Activated T-cell treated with anti-CD3 and anti-CD28 coated beads, Interleukin-2, amount 50 U/mL, for 1 hour (primary cell): Measurements from ENCODE around the gene PIEZO2.

ENCODE experiments used
- DNase-seq: peaks from one replicate; pipeline ENCODE4 v3.0.0-alpha.2; 2020

PIEZO2 gene

DNA sequence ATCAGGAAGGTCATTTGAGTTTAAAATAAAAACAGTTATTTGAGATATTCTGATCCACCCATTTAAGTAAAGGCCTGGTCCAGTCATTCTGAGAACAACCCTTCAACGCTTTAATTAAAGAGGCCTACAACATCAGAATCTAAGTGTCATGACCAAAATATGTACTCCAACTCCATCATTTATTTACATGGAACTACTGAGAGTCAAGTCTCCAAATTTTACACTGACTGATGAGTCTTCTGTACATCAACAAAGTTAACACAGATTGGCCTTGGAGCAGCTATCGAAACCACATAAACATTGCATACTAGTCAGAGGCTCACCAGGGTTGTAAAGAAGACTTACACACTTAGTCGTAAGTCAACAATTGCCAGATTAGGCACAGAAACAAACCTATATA, 37.1 kb downstream of the PIEZO2 start:
- no peak for DNase-seq

- no peak for DNase-seq
These were observed 38.9 kb downstream of the PIEZO2 start for GRCh38 chr18:11110509-11110908.

- DNase-seq = no peak
These were observed 40.4 kb downstream of the PIEZO2 start for GRCh38 chr18:11108947-11109346.

DNA sequence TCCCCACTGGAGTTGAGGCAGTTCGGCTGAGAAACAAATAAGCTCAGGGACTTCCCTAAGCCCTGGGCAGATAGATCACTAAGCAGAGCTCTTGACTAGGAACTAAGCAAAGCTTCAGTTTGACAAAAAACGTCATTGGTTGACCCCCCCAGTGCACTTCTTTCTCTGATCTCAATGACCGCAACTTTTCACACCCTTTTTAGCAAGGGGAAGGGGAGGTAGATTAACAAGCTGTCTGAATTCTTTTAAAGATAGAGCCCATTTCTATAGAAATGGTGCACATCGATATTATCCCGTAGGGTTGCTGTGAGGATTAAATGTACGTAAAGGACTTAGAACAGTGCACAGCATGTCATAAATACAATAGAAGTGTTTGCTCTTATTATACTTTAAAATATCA, 42.5 kb downstream of the PIEZO2 start:
- no peak for DNase-seq

GRCh38 chr18:11105463-11105862, 43.9 kb downstream of the PIEZO2 start:
- no peak for DNase-seq

- DNase-seq = no peak
These were observed 45.1 kb downstream of the PIEZO2 start for GRCh38 chr18:11104307-11104706.

GRCh38 chr18:11096839-11097750, 52.3 kb downstream of the PIEZO2 start:
- no peak for DNase-seq

- DNase-seq = no peak
These were observed 53.0 kb downstream of the PIEZO2 start for GRCh38 chr18:11096411-11096810.

DNA sequence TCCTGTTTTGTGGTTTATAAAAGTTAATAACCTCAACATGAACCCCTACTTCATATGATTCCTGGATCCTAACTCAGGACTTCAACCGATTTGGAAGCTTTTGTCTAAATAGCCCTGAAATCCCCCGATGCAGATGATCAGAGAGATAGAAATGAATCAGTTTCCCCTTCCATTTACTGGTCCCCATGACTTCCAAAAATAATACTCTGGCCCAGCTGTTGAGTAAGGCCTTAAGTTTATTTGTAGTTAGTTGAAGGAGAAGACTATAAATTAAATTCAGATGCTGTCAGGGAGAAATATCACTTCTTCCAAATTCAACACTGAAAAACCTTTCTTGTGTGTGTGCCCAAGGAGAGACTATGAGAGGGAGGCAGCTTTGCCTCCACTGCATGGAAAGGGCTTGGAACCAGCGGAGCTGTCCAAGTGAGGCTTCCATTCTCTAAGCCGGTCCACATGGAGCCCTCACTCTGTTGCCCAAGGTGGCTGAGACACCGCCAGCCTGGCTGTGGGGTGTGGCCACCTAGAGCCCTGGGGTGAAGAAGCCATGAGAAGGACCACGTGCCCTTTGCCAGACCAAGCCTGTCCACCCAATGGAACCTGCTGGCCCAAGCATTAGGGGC, 53.6 kb downstream of the PIEZO2 start:
- DNase-seq = no peak

DNA sequence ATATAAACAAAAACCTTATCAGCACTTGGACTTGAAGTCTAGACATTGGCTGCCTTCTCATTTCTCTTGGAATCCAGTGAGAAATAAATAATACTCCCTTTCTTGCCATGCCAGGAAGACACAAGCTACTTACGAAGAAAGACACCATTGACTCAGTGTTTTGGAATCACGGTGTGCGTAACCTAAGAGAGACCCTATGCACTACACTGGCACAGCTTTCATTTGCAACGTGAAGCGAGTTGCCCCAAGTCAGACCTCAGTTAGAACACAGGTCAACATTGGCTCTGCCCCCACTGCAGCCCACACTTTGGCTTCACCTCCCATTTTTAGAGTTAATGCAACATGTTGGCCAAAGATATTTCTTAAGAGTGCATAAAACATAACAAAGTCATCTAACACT, 54.2 kb downstream of the PIEZO2 start:
- DNase-seq = no peak

DNA sequence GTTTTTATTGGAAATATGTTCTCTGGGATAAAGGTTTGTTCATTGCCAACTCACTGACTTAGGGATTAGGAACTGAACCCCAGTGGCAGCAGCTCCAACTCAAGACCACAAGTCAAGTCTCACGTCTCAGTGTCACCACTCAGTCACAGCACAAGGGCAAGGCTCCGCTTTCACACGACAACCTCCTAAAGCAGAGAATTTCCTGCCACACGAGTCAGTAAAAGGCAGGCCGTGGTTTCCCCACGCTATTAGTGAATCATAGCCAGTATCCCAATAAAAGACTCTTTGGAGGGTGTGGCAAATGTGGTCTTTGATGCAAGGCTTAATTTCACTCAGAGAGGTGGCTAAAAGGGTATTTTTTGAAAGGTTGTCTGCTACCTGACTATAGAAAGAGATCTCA, 57.6 kb downstream of the PIEZO2 start:
- no peak for DNase-seq

DNA sequence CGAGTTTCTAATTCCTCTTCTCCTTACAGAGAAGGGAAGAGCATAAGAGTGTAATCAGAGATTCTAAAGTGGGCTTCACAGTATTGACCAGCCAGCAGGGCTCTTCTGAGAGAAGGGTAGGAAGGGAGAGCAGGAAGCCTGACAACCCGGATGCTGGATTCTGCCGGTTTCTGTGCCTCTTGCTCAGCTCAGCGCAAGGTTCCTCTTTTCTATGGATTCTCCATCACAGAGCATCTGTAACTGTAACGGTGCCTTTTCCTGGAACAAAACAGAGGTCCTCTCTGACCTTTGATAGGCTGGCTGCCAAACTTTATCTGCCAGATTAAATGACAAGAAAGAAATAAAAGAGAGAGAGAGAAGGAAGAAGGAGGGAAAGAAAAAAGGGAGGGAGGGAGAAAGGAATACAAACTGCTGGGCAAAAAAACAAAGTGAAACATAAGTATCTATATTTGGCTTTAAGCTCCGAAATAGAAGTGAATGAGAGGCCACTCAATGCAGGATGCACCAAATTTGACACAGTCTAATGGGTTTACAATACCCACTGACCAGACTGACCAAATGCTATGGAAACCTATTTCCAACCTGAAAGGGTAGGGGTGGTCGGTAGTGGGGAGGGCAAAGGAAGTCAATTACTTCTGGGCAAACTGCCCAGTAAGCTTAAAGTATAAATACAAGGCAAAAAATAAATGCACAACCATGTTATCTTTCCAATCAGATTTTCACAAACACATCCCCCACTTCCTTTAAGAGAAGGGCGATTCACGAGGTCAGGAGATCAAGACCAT, 59.2 kb downstream of the PIEZO2 start:
- no peak for DNase-seq

DNA sequence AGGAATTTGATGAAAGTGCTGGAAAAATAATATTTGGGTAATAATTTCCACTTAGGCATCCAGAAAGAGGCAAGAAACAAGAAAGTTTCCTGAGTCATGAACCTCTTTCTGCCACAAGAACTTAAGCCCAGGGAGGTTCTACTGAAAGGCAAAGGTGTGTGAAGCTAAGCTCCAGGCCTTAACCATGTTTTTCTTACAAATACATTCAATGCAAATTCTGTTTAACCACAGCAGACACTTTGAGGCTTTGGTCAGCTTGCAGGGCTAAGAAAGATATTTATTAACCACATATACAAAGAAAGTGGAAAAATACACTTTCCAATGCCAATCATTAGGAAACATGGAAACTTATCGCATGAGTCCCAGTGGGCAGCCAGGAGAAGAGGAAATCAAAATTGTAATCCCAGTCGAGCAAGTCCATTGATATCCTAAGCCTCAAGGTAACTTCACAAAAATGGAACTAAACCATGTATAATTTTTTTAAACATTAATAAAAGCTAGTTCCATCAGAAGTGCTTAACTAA, 68.3 kb downstream of the PIEZO2 start:
- DNase-seq = no peak

GRCh38 chr18:11078491-11078890, 70.9 kb downstream of the PIEZO2 start:
- no peak for DNase-seq

DNA sequence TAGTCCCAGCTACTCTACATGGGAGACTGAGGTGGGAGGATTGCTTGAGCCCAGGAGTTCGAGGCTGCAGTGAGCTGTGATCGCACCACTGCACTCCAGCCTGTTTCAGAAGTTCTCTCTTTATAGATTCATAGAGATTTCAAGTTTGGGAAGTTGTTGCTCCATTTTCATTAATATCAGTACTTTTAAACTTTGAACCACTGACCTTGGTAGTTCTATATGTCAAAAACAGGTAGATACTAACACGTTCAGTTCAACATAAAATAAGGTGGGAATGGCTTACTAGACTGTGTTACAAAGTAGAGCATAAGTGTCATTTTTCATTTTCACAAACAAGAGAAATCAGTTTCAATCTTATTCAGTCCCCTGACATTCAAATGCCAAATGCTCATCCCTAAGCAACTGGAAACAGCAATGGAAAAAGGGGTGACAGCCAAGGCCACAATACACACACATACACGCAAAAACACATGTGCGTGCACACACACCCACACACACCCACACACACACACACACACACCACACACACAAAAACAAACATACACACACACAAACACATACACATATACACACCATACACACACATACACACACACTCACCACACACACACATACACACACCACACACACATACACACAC, 71.7 kb downstream of the PIEZO2 start:
- no peak for DNase-seq

DNA sequence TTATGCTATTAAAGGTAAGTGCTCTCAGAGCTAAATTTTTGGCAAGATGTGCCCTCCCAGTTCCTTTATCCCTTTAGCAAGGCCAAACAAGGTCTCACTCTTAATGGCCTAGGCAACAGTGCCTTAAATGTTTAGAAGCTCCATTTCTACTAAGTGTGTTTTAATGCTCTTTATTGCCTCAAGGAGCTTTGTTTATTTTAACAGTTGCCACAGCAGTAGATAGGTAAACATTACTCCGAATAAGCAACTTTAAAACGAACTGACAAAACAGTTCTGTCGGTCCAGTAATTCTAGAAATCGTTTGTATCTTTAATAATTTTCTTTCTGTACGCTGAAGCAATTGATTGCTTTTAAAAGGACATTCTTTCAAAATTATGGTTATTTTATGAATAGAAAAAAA, 74.5 kb downstream of the PIEZO2 start:
- DNase-seq = no peak

- DNase-seq = no peak
These were observed 75.4 kb downstream of the PIEZO2 start for GRCh38 chr18:11073971-11074370.

DNA sequence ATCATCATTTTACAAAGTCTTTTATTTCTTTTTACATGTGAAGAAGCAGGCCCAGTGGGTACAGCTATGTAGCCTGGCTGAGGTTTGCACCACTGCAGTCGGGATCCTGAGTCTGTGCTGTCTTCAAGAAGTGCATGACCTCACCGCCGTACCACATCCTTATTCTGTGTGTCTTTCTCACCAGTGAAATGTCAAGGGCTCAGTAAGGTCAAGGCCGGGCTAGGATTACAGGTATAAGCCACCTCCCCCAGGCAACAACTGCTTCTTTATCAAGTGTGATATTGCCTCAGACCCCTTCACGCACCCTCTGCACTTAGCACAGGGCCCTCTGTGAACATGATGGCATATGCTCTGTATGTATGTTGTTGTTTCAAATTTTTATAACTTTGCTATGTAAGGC, 76.7 kb downstream of the PIEZO2 start:
- no peak for DNase-seq

- no peak for DNase-seq
These were observed 78.1 kb downstream of the PIEZO2 start for GRCh38 chr18:11071300-11071699.

DNA sequence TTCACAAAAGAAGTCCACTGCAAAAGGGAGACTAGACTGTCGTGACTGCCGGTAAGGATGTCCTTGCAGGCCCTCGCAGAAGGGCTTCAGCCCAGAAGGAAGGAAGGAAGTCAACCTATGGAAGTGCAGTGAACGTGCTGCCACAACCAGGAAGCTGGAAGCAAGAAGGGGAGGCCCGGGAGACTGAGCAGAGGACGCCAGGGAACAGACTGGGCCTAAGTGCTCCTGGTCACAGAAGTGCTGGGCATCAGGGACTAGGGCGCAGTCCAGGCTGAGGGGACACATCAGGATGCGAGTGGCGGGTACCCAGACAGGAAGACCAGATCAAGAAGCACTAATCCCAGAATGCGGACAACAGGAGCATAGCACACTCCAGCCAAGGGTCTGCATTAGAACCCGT, 78.8 kb downstream of the PIEZO2 start:
- no peak for DNase-seq

DNA sequence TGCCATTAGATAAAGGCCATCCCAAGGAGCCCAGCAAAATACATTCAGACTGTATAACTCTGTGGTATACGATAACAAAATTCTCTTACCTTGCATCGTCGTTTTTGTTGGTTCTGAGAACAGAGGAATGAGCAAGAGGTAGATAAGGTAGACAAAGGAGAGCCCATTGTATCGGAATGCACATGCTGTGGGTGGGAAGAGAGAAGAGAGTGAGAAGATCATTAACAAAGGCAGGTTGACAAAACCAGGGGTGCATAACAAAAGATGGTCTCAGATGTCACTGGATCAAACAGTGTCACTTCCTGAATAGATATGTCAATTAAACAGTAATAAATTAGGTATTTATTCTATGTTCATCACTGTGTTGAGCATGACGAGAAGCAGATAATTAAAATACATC, 83.3 kb downstream of the PIEZO2 start:
- DNase-seq = no peak

DNA sequence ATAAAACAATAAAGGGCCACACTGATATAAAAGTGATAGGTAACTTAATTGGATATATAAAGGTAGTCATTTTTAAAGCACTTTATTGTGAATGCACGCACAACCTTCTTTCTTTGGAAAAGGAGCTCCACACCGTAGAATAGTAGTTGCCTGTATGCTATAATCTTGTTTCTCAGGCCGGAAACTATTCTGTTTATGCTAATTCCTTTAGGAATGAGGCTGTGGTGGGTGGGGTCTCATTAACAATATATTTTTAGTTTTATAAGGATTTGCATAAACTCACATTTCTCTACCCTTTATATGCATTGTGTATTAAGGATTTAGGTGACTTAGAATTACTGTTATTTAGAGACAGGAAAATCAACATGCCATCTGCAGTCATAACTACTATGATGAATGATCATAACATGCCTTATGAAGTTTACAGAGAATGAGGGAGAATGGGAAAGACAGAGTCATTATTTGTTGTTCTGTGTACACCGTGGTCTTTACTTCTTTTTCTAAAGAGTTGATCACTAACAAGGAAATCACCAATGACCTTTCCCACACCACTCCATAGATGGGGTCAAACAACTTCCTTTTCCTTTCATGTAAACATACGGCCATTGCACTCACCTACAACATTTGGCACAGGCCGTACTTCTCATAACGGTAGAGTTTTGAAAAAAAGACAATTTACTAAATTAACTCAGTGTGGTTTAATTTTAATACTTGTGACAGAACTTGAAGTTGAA, 84.5 kb downstream of the PIEZO2 start:
- DNase-seq = no peak
